PC-9 (cell line): ENCODE data around the gene MTMR10.

Experiments used
- EZH2 ChIP-seq: fragments of 200-600 bp; sonication (generic); IDR thresholded peaks from 2 replicates; pipeline ENCODE4 v1.8.0; 2017; ENCODE audit warnings: antibody characterized with exemption, low read depth
- TF ChIP-seq, protein P1 (sequence below): fragments of 200-600 bp; sonication (generic); conservative IDR thresholded peaks from 2 replicates; pipeline ENCODE4 v1.6.1; 2017; ENCODE audit warnings: mixed run types, antibody characterized with exemption, mild to moderate bottlenecking, moderate library complexity

DNA sequence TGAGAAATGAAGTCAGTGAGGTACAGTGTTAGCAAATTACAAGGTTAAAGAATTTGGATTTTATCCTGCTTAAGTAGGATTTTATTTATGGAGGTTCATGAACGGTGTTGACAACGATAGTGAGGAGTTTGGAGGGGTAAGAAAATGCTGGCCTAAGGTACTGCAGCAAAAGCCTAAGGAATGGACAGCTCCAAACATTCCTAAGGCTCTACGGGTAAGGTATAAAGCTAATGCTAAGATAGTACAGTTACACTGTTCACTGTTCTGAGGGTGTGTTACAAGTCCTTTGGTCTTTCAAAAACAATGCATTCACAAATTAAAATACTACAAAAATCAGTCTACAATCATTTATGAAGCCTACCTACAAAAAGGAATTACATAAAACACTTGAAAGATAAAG, 7.3 kb downstream of the MTMR10 start:
- TF ChIP-seq, protein P1, sequence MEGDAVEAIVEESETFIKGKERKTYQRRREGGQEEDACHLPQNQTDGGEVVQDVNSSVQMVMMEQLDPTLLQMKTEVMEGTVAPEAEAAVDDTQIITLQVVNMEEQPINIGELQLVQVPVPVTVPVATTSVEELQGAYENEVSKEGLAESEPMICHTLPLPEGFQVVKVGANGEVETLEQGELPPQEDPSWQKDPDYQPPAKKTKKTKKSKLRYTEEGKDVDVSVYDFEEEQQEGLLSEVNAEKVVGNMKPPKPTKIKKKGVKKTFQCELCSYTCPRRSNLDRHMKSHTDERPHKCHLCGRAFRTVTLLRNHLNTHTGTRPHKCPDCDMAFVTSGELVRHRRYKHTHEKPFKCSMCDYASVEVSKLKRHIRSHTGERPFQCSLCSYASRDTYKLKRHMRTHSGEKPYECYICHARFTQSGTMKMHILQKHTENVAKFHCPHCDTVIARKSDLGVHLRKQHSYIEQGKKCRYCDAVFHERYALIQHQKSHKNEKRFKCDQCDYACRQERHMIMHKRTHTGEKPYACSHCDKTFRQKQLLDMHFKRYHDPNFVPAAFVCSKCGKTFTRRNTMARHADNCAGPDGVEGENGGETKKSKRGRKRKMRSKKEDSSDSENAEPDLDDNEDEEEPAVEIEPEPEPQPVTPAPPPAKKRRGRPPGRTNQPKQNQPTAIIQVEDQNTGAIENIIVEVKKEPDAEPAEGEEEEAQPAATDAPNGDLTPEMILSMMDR: no peak
- TF ChIP-seq EZH2: no peak
